NCI-H2196 (cell line): ENCODE measurements around the gene SEMA4B.
A peak's percentile ranks its signal among the peaks of the same experiment; 100 is the strongest.

Experiments used
- DNase-seq: peaks from one replicate; lab custom pipeline; 2025; ENCODE audit not compliant: unreplicated experiment; lab: John Stamatoyannopoulos, UW

Gene SEMA4B

DNA sequence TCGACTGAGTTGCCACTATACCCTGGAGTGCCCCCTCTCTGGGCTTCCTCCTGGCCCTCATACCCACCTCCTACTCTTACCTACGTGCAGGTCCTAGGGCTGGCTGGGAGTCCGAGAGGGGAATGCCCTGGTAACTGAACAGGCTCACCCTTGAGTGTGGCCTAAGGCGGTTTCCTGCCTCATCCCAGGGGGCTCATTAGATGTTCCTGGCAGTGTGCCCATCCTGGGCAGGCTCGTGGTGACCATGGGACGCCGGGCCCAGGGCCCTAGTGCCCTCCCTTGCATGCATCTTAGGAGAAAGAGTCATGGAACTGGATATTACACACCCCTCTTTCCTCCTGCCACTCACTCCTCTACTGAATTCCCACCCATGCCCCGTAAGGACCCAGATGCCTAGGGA lies 2.8 kb downstream of the SEMA4B start:
- DNase-seq: no peak

DNA sequence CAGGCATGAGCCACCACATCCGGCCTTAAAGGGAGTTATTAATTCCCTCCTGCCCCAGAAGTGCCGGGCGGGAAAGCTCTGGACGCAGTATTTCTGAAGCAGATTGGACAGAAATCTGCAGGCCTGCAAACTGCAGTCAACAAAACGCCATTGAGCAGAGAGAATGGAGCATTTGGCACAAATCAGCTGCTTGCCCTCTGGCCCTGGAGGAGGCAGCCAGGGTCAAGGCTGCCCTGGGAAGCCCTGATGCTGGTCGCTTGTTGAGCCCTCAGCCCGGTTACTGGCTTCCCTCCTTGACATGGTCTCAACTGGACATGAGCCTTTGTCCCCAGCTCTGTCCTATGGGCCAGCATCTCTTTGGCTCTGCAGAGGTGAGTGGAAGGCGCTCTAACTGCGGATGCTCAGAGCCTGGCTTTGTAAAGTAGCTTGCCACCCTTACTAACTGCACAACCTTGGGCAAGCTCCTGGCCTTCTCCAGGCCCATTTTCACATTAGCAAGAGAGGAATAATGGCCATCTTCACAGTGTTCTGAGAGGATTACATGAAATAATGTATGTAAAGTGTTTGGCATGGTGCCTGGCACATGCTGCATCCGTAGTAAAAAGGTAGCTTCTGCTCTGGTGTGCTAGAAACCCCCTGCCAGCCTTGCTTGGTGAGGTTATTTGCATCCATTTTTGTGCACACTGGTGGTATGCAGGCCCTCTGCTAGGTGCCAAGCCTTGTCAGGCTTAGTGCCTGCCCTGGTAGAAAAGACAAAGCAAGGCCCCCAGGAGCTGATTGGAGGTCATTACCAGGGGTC lies 4.1 kb downstream of the SEMA4B start:
- no peak for DNase-seq

DNA sequence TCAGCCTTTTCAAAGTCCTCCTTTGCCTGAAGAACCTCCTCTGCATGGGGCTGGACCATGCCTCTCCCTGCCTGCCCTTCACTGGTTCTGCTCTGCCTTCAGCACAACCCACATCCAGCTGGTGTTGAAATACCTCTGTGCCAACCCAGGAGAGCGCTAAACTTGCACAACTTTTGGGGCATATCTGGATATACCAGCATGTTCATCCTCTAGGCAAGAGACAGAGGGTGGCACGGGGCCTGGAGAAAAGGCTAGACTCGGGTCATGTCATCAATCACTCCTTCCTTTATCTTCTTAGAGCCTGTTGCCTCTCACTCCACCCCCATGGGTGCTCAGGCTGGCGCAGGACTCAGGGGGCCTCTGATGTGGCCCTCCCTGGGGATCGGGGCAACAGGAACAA lies 4.8 kb downstream of the SEMA4B start:
- no peak for DNase-seq

DNA sequence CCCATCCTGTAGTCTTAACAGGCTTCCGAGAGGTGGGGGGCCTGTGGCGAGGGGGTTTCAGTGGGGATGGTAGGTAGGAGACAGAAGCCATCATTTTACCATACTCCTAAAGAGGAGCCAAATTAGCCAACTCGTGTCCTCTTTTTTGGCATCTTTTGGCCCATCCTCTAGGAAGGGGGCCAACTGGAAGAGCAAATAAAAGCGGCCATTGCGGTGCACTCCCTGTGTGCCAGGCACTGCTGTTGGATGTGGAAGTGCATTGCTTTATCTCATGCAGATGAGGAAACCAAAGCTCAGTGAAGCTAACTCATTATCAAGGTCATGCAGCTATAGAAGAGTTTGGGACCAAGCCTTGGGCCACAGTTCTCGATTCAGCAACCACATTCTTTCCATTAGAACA lies 6.1 kb downstream of the SEMA4B start:
- DNase-seq: no peak

DNA sequence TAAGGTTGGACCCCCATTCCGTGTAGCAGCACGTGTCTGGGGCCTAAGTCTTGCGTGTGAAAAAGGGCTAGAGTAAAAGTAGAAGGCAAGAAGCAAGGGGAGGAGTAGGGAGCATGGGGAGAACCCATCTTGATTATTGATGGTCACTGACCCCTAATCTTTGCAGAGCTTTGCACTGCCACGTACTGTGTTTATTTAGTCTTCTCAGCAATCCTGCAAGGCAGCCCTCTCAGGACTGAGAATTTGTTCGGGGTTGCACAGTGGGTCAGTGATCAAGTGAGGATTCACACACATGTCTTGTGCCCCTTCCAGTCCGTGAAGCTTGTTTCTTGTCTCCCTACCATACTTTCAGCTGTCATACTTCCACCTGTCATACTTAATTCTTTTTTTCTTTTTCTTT lies 7.2 kb downstream of the SEMA4B start:
- DNase-seq: no peak

DNA sequence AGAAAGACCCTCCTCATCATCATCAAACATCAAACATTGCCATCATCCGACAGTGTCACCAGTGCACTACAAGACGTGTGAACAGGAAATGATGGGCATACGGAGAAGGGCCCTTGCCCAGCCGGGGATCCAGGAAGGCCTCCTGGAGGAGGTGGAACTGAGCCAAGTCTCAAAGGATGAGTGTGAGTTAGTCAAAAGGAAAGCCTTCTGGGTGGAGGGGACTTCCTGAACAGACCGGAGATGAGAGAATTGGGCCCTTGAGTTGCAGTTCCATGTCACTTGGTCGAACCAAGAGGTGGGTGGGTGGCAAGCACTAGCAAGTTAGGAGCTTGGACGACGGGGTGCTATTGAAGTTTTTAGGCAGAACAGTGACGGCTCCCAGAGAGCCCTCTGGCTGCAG lies 8.5 kb downstream of the SEMA4B start:
- no peak for DNase-seq

DNA sequence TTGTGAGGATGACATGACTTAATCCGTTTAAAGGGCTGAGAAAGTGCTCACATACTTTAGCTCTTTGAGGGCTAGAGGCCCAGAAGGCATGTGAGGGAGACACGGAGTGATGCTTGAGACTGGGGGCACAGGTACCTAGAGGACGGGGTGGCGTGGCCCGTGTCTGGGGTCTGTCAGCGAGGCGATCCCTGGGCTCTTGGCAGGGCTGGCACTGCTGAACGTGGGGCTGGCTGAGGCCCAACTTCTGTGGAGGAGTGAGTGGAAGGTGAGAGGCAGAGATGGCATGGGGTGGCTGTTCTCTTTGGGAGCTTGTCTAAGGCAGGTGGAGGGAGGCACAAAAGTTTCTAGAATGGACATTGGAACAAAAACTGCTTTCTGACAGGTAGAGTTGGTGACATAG lies 9.5 kb downstream of the SEMA4B start:
- no peak for DNase-seq

DNA sequence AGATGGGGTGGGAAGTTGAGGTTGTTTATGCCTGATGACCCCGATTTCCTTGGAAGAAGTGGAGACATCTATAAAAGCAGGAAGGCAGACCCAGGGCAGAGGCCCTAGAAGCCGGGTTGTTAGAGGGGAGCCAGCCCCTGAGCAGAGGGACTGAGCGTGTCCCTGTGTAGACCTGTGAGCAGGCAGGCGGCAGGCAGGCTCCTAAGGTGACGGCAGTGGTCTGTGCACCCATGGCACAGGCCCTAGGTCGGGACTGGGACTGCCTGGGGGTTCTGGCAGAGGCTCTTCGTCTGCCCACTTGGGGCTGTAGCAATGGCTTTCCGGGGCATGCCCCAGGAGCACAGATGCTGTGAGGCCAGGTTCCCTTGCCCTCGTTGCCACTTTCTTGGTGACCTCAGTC lies 9.9 kb downstream of the SEMA4B start:
- DNase-seq: no peak

DNA sequence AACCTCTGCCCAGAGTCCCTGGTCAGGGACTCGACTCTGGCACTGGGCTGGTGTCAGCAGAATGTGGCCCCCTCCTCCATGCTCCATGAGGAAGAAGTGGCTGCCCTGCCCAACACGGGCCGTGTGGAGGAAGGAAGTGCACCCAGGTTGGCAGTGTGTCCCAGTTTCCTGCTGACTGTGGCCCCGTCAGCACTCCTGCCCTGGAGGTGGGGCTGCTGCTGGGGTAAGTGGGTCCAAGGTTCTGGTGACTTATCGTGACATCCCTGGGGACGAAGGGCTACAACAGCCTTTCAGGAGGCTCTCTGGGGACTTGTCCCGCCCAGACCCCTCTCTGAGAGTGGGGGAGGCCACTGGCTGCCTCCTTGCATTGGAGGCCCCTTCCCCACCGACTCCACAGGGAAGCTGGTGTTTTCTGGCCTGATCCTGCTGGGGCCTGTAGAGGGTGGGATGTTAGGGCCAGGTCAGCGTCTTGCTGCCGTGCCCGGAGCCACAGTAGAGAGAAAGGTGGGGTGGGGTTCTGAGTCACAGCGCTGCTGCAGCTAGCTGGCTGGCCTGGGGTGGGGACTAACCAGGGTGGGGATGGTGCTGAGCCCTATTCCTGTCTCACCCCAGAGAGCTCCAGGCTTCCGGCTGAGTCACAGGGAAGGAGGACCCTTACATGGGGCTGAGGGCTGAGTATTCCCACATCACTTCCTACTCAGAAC lies 10.5 kb downstream of the SEMA4B start:
- DNase-seq: no peak

DNA sequence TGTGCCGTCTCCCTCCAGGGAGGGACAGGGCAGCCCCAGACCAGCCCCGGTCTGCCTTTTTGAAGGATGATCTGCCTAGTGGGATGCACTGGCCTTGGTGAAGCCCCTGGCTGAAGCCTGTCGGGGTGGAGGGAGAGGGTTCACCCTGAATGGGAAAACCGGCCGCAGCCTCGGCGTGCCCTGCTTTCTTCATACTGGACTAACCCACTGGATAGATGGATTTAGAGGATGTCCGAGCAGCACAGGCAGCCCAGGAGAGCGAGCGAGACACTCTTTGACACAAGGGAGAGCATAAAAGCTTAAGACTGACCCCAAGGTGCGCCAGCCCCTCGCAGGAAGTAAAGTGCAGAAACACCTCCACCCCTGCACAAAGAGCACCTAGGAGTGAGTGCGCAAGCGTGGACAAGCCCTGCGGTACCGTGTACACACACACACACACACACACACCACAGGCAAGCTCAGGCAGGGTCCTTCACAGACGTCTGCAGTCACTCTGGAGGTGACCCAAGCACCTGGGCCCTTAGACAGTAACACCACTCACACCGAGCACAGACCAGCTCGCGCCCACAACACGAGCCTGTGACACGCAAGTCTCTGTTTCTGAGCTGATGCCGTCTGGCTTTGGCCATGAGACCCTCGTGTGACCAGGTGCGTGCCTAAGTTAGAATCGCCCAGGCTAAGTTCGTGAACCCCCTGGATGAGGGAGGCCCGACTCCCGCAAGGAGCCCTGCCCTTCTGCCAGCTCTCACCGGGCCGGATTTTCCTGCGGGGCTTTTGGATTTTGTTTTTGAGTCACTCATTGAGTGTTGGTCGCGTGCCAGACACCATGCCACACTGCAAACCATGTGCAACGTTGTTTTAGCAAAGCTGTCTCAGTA lies 11.3 kb downstream of the SEMA4B start:
- DNase-seq: no peak

DNA sequence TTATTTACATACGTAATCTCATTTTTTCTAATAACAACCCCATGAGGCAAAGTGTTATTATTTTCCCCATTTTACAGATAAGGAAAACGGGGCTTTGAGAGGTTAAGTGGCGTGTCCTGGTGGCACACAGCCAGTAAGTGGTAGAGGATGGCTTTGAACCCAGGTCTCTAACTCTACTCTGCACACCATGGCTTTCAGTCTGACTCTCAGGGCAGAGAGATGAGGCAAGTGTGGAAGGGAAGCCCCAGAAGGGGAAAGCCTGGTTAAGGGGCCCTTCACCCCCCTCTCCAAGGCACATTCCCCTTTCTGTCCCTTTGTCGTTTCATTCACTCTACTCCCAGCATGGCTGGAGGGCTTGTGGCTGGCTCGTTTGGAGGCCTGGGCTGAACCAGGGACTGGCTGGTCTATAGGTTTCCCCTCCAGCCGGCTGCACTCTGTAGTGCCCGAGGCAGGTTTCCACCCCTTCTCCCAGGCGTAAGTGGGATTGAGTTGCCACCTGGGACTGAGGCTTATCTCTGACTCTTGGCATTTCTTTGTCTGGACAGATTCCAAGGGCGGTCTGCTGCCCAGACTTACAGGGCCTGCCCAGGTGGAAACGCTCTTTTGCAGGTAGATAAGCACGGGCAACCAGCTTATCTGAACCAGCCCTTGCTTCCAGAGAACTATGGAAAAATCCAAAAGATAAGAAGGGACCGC lies 12.1 kb downstream of the SEMA4B start:
- DNase-seq: no peak

DNA sequence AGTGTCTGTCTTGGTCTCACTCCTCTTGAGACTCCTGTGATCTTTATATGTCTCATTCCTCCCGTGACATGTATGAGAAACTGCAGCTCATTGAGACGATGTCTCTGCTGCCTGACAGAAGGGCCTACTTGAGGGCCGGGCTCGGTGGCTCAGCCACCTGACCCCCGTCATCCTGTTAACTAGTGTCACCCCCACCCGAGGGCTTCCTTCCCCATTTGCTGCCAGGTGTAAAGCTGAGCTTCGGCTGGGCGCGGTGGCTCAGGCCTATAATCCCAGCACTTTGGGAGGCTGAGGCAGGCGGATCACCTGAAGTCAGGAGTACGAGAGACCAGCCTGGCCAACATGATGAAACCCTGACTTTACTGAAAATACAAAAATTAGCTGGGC lies 12.7 kb downstream of the SEMA4B start:
- DNase-seq: no peak

DNA sequence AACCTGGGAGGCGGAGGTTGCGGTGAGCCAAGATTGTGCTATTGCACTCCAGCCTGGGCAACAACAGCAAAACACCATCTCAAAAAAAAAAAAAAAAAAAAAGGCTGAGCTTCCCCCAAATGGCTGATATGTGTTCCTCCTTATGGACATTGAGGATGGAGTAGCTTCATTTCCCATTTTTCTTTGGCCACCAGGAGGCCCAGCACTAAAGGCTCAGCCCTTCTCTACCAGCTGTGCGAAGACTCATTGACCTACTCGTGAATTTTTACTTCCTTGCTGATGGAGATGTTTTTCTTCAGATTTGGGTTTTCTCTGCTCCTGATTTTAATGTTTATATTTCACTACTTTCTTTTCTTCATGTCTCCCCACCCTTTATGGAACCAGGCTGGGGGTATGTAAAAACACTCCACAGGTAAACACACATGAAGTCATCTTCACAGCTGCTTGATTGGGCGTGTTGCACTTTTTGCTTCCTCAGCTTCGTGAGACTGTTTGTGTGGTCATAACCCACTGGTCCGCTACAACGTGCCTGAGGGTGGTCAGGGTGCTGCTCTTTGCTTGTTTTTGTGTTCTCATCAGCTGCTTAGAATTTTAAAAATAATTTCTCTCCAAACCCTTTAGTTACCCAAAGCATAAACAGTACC lies 13.5 kb downstream of the SEMA4B start:
- no peak for DNase-seq

DNA sequence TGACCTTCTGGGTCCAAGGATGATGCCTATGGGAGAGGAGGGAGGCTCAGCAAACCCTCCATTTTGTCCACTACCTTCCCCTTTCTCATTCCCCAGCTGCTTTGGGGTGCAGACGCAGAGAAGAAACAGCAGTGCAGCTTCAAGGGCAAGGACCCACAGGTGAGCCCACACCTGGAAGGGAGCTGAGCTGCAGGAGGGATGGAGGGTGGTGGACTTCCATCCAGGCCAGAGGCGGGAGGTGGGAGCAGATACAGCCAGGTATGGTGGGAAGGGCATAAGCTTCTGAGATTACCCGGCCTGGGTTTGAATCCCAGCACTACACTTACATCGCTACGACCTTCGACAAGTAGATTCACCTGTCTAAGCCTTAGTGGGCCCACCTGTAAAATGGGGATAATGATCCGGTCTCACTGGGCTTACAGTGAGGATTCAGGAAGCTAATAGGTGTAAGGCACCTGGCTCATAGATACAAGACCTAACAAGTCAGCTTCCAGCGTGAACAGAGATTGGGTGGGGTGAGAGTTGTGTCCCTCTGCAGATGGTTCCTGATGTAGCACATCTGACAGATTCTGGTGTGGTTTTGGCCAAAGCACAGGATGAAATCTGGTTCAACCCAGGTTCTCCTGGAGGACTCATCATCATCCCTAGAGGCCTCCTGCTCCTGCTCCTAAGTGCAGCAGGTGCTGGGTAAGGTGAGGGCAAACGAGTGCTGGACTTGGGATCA lies 16.7 kb downstream of the SEMA4B start:
- no peak for DNase-seq

DNA sequence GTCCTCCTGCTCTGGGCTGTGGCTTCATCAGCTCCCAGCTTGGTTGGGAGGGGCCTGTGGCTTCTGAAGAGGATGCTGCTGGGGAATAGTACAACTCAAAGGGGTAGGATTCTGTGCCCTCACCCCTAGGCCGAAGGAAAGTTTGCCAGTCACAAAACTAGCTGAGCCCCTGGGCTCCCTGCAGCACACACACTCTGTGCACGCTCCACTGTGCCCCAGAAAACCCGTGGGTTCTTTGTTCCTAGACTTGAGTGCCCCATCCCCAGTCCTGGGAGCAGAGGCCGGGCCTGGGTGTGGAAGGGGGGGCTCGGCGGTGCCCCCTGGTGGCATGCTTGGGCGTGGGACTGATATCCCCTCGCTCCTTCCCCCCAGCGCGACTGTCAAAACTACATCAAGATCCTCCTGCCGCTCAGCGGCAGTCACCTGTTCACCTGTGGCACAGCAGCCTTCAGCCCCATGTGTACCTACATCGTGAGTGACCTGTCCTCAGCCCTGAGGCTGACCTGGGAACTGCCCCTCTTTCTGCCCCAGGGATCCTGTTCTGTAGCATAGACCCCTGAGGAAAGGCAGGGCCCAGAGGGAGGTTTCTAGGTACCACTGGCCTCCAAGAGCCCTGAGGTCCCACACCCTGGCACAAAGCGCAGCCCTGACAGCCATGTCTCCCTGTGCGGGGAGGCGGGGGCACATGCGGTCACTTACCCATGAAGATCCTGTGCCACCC lies 18.5 kb downstream of the SEMA4B start:
- peak; percentile 24 for DNase-seq

DNA sequence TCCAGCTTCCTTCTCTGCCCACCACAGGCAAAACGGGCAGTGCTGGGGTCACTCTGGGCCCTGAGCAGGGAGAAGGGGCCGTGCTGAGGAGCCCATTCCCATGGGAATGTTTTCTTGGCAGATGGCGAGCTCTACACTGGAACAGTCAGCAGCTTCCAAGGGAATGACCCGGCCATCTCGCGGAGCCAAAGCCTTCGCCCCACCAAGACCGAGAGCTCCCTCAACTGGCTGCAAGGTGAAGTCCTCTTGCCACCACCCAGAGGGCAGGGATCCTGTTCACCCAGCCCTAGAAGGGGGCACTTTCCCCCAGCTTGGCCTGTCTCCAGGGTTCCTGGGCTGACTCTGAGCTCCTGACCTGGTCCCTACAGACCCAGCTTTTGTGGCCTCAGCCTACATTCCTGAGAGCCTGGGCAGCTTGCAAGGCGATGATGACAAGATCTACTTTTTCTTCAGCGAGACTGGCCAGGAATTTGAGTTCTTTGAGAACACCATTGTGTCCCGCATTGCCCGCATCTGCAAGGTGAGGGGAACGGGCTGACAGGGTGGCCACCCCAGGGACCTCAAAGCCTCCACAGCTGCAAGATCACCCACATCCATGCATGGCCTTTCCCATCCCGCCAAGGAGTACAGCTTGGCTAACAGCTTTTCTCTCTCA lies 20.2 kb downstream of the SEMA4B start:
- DNase-seq: peak; percentile 47

DNA sequence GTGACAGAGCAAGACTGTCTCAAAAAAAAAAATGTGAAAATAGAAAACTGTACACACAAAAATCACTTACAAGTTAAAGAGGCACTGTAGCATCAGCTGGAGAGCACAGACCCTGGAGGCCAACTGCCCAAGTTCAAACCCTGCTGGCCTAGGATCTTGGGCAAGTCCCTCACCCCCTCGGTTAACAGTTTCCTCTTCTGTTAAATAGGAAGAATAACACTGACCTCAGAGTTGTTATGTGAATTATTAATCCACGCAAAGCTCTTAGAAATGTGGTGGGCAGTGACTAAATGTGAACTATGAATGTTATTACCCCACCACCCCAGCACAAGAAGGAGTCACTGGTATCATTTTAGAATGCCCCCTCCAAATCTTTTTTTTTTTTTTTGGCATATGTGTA lies 21.4 kb downstream of the SEMA4B start:
- DNase-seq: no peak

DNA sequence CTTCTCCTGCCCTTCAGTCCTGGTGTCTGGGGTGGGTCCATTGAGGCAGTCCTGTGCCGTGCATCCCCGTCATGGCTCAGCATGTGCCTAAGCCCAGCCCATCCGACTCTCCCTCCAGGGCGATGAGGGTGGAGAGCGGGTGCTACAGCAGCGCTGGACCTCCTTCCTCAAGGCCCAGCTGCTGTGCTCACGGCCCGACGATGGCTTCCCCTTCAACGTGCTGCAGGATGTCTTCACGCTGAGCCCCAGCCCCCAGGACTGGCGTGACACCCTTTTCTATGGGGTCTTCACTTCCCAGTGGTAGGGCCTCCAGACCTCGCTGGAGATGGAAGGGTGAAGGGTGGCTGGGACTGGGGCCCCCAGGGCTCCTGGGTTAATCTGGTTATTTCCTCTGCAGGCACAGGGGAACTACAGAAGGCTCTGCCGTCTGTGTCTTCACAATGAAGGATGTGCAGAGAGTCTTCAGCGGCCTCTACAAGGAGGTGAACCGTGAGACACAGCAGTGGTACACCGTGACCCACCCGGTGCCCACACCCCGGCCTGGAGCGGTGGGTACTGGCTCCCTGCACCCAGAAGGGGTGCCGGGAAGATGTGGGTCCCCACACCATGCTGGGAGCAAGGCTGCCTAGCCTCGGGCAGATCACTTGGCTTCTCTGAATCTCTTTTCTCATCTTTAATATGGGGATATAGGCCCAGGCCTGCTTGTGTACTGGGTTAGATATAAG lies 22.5 kb downstream of the SEMA4B start:
- DNase-seq: no peak
